Suprapubic skin (tissue), 4 donors: ENCODE measurements around the gene IFNB1. TPM values are rescaled to one million over a fixed set of nuclear protein-coding genes. Genes with fewer than 3 reads are reported as not detected.
A peak's percentile ranks its signal among the peaks of the same experiment; 100 is the strongest.

Source experiments
- DNase-seq, 2 donors: peaks; one replicate each; pipeline ENCODE4 v3.0.0-alpha.2; 2019; ENCODE audit warnings: low spot score in 2 of 2
- H3K27ac ChIP-seq: fragments of 200-600 bp; sonication (generic); one replicate; pipeline ENCODE4 v1.5.1; 2019
- H3K27me3 ChIP-seq: fragments of 200-600 bp; sonication (generic); one replicate; pipeline ENCODE4 v1.5.1; 2019
- H3K36me3 ChIP-seq: fragments of 200-600 bp; sonication (generic); one replicate; pipeline ENCODE4 v1.5.1; 2019
- H3K4me1 ChIP-seq: fragments of 200-600 bp; sonication (generic); one replicate; pipeline ENCODE4 v1.5.1; 2019
- H3K4me3 ChIP-seq: fragments of 200-600 bp; sonication (generic); one replicate; pipeline ENCODE4 v1.5.1; 2019; ENCODE audit warnings: mild to moderate bottlenecking
- H3K9me3 ChIP-seq: fragments of 200-600 bp; sonication (generic); one replicate; pipeline ENCODE4 v1.5.1; 2019
- EP300 ChIP-seq: sonication (generic); formaldehyde crosslinking; IDR thresholded peaks from one replicate; pipeline ENCODE4 v1.6.1; 2017; ENCODE audit warnings: antibody characterized with exemption
- POLR2A ChIP-seq, 2 donors: fragments of 450-650 bp; IDR thresholded peaks; one replicate each; pipeline ENCODE4 v1.6.1; 2017; ENCODE audit warnings: antibody characterized with exemption in 2 of 2, mild to moderate bottlenecking in 2 of 2, moderate library complexity in 2 of 2
- POLR2AphosphoS5 ChIP-seq, 3 donors: sonication (generic); formaldehyde crosslinking; IDR thresholded peaks; one replicate each; pipeline ENCODE4 v1.6.1; 2017; ENCODE audit warnings: antibody characterized with exemption in 3 of 3
- WGBS: methylation state at CpG from one replicate; pipeline ENCODE4 v1.1.5; 2018; 5-methylcytosine and 5-hydroxymethylcytosine counted together
- total RNA-seq, 4 donors: library from RNA; depleted of rRNA; stranded (reverse); fragments of >200 nt; gene quantifications; one replicate each; pipeline ENCODE4 v1.1.0, GENCODE V29; 2016
- TF ChIP-seq, protein P1 (sequence below), 2 donors: fragments of 200-600 bp in 1 of 2; fragments of 450-650 bp in 1 of 2; sonication (generic) in 1 of 2; IDR thresholded peaks; one replicate each; pipeline ENCODE4 v1.5.1; 2016 to 2019; ENCODE audit warnings: antibody characterized with exemption in 2 of 2, mild to moderate bottlenecking in 1 of 2, moderate library complexity in 1 of 2

Gene IFNB1
- total RNA-seq, 4 donors from 2014 or later, result not detected

DNA sequence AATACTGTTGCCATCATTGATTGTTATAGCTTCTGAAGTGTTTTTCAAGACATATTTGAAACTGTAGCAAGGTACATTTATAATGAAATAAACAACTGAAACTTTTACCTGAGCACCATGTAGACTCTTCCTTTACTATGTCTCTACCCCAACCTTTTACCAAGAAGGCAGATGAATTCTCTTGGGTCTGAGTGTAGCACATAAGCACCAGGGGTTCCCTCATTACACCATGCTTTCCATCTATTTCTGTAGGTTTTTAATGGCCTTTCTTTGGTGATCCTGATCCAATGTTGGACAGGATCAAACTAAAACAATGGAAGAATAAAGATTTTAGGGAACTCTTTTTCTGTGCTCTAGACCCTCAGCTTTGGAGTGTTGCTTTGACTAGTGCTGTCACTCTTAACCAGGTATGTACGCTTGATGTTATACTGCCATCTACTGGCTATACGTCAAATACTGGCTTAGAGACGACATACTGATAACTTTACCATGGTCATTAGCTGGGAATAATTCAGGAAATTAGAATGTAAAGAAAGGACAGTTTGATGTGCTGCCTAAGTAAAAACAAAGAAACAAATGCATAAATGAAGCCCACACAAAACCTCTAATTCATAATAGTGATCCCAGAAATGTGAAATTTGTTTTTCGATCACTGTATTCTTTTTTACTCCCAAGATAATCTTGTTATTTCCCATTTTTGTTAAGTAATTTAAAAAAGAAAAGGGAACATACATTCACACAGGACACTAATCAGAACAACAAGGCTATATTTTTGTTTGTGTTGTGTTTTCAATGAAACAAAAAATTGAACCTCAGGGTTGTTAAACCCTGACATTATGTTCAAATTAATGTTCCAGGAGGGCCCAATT, 33.2 kb upstream of the IFNB1 start:
- no peaks in the 10 kb centered on the region for H3K36me3 ChIP-seq
- no peaks in the 10 kb centered on the region for H3K9me3 ChIP-seq
- 24% methylated on average over 4 of the region's 4 CpGs for WGBS
- H3K27ac ChIP-seq, result no peak overlapping the region
- H3K4me1 ChIP-seq, result no peaks in the 10 kb centered on the region
- DNase-seq, result no peak
- H3K27me3 ChIP-seq, result no peaks in the 10 kb centered on the region
- no peak for TF ChIP-seq POLR2AphosphoS5 (IDR thresholded peaks at IDR 0.05)
- TF ChIP-seq, protein P1, sequence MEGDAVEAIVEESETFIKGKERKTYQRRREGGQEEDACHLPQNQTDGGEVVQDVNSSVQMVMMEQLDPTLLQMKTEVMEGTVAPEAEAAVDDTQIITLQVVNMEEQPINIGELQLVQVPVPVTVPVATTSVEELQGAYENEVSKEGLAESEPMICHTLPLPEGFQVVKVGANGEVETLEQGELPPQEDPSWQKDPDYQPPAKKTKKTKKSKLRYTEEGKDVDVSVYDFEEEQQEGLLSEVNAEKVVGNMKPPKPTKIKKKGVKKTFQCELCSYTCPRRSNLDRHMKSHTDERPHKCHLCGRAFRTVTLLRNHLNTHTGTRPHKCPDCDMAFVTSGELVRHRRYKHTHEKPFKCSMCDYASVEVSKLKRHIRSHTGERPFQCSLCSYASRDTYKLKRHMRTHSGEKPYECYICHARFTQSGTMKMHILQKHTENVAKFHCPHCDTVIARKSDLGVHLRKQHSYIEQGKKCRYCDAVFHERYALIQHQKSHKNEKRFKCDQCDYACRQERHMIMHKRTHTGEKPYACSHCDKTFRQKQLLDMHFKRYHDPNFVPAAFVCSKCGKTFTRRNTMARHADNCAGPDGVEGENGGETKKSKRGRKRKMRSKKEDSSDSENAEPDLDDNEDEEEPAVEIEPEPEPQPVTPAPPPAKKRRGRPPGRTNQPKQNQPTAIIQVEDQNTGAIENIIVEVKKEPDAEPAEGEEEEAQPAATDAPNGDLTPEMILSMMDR (IDR thresholded peaks at IDR 0.05), result peak; percentile 49 to 55
- H3K4me3 ChIP-seq, result no peak overlapping the region

DNA sequence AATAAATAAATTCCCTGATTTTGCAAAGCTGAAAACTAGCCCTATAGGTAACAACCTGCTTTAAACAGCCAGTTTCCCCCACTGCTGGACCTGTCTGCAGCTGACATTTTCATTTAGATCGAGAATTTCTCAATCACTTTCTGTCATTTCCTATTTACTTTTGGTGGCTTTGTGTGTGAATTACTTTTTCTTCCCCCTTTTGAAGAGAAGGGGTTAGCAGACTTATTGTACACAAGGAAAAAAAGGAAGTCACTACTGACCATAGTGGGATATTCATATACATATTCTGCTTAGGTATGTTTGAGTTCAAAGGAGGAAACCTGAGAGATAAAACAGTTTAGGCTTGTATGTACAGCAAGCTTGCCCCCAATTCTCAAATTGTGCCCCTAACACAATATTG, 27.0 kb upstream of the IFNB1 start:
- H3K27me3 ChIP-seq, result no peaks in the 10 kb centered on the region
- no peak for DNase-seq
- no peak overlapping the region for H3K27ac ChIP-seq
- no peak for TF ChIP-seq EP300
- no peak for TF ChIP-seq POLR2AphosphoS5 (IDR thresholded peaks at IDR 0.05)
- TF ChIP-seq, protein P1 (IDR thresholded peaks at IDR 0.05), result no peak
- no peak for TF ChIP-seq POLR2A (IDR thresholded peaks at IDR 0.05)
- H3K9me3 ChIP-seq, result no peaks in the 10 kb centered on the region
- no peak overlapping the region for H3K4me3 ChIP-seq
- WGBS, result 66% methylated on average over 1 of the region's 1 CpG
- no peaks in the 10 kb centered on the region for H3K4me1 ChIP-seq
- no peaks in the 10 kb centered on the region for H3K36me3 ChIP-seq

DNA sequence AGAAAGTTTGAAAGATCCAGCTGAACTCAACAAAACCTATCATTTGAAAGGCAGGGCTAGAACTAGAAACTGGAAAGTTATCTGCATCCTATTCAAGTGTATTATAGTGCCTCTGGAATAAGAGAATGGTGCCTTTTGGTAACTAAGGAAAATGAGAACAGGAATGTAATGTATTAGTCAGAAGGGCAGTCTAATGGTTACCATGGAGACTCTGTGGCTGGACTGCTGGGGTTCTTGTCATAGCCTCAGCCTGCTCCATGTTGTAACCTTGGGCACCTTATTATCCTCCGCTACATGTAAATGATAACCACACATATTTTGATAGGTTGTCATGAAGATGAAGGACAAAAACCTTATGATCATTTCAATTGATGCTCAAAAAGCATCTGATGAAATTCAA, 24.6 kb upstream of the IFNB1 start:
- no peak overlapping the region for H3K4me3 ChIP-seq
- H3K4me1 ChIP-seq, result no peaks in the 10 kb centered on the region
- H3K36me3 ChIP-seq, result no peaks in the 10 kb centered on the region
- H3K9me3 ChIP-seq, result no peaks in the 10 kb centered on the region
- no peak overlapping the region for H3K27ac ChIP-seq
- TF ChIP-seq POLR2AphosphoS5 (IDR thresholded peaks at IDR 0.05) (no peak), POLR2A (IDR thresholded peaks at IDR 0.05) (no peak), EP300 (no peak)
- TF ChIP-seq, protein P1 (IDR thresholded peaks at IDR 0.05), result no peak
- no peaks in the 10 kb centered on the region for H3K27me3 ChIP-seq
- 100% methylated on average over 1 of the region's 1 CpG for WGBS
- no peak for DNase-seq

DNA sequence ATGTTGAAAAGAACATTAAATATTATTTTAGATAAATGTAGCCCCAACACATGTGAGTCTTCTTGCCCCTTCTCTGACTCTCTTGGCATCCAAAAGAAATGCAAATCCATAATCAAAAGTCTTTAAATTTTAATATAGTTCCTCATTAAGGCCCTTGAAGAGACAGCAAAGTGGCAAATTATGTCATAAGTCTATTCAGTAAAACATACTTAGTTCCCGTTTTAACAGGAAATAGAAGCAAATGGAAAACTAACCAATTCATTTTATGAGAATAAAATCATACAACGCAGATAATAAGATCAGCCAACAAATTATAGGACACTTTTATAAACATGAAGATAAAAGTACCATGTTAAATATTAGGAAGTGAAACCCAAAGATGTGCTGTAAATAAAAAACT, 20.1 kb upstream of the IFNB1 start:
- Histone ChIP-seq H3K4me1 (peaks cover 13% of the 10 kb centered on the region), H3K9me3 (no peaks in the 10 kb centered on the region), H3K4me3 (no peak overlapping the region), H3K27me3 (no peaks in the 10 kb centered on the region), H3K36me3 (no peaks in the 10 kb centered on the region), H3K27ac (no peak overlapping the region)
- TF ChIP-seq POLR2AphosphoS5 (IDR thresholded peaks at IDR 0.05) (no peak), EP300 (no peak), POLR2A (IDR thresholded peaks at IDR 0.05) (no peak)
- TF ChIP-seq, protein P1 (IDR thresholded peaks at IDR 0.05), result no peak
- 90% methylated on average over 2 of the region's 2 CpGs for WGBS
- DNase-seq, result no peak

DNA sequence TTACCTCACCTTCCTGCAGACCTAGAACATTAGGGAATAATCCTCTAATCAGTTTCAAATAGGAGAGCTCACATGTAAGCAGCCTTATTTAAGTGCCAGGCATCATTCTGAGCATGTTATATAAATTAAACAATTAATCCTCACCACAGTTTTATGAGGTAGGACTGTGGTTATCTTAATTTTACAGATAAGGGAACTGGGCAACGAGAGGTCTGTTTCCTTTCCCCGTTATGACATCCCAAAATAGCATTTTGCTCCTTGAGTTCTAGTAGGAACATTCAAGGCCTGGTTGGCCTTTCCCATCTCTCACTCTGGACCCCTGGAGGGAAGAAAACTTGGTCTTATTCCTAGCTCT, 19.1 kb upstream of the IFNB1 start:
- no peak for DNase-seq
- no peaks in the 10 kb centered on the region for H3K27me3 ChIP-seq
- peaks cover 13% of the 10 kb centered on the region for H3K4me1 ChIP-seq
- WGBS, result 51% methylated on average over 2 of the region's 2 CpGs
- H3K9me3 ChIP-seq, result no peaks in the 10 kb centered on the region
- H3K27ac ChIP-seq, result no peak overlapping the region
- no peak for TF ChIP-seq EP300
- TF ChIP-seq, protein P1 (IDR thresholded peaks at IDR 0.05), result no peak
- TF ChIP-seq POLR2AphosphoS5 (IDR thresholded peaks at IDR 0.05), result no peak
- TF ChIP-seq POLR2A (IDR thresholded peaks at IDR 0.05), result no peak
- H3K36me3 ChIP-seq, result no peaks in the 10 kb centered on the region
- H3K4me3 ChIP-seq, result no peak overlapping the region
